ENCODE data around the gene PLEKHG4. TPM values are rescaled to one million over a fixed set of nuclear protein-coding genes. Genes with fewer than 3 reads are reported as not detected.

PLEKHG4 gene
- total RNA-seq, 1 experiment from 2014 or later: 38.5 TPM

DNA sequence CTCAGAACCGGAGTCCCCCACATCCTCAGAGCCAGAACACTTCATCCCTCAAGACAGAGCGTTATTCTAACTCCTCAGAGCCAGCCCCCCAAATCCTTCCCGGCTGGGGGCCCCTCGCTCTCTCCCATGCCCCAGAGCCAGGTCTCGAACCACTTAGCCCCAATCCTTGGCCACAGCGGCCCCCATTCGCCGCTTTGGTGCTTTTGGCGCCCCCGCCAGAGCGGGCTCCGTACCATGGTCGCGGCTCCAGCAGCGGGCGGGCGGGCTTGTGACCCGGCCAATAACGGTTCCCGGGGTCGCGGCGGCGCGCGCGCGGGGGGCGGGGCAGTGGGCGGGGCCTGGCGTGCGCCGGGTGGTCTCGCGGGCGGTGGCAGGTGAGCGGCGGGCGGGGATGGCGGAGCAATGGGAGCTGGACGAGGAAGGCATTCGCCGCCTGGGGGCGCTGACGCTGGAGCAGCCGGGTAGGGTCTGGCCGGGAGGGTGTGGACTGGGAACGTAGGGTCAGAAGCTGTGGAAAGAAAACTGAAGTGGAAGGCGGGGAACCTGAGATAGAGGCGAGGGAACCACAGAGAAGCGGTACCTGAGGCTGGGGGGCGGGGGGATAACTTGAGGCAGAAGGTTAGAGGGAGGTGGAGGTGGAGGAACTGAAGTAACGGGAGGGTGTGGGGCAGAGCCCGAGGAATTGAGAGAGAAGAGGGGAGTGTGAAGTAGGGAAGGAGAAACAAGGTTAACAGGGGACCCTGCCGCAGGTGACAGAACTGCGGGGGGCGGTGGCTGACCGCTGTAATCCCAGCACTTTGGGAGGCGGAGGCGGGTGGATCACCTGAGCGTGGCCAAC lies 47.4 kb downstream of the PLEKHG4 start, which contains the start of the genes KCTD19 and LRRC36:
KCTD19 (minus strand) TSS at position 270 of the 838 bp plus-strand sequence; CDS start at position 236, 34 bp downstream.
LRRC36 (plus strand) TSS at position 344 of the 838 bp plus-strand sequence; CDS start at position 392, 48 bp downstream.
- no peaks in the 10 kb centered on the region for H3K4me1 ChIP-seq (ENCODE audit: control insufficient read depth in 1 of 2, insufficient read depth in 2 of 2, low read length in 2 of 2)
- no peaks in the 10 kb centered on the region for H3K36me3 ChIP-seq (ENCODE audit: control insufficient read depth in 1 of 2, insufficient read depth in 2 of 2, low read length in 2 of 2)
- no peak within 1 kb of the TSS for H3K4me2 ChIP-seq (ENCODE audit: low read length)
- RAD21 ChIA-PET (ENCODE audit: low non-redundant PET in 1 of 2, low total read pairs in 2 of 2, uncharacterized antibody in 2 of 2, unreplicated experiment in 2 of 2): no interaction called here
- no TSS peak for BruUV-seq (replicated peaks)
- H3K4me3 ChIP-seq (replicated peaks in 1 of 2; ENCODE audit: low read depth in 1 of 2, low read length in 2 of 2): no peak within 1 kb of the TSS
- CTCF ChIA-PET: no interaction called here
- no peaks in the 10 kb centered on the region for H3K9me2 ChIP-seq (ENCODE audit: insufficient read depth)
- no peaks in the 10 kb centered on the region for H4K20me1 ChIP-seq (ENCODE audit: insufficient read depth)
- POLR2A ChIA-PET: no interaction called here
- H3K27me3 ChIP-seq (ENCODE audit: insufficient read depth, low read length): peaks cover 9% of the 10 kb centered on the region; the same call in 1 of the 2 replicates
- no peak for ATAC-seq
- no peaks in the 10 kb centered on the region for H3K9me3 ChIP-seq (ENCODE audit: control insufficient read depth in 1 of 2, insufficient read depth in 1 of 2, low read depth in 1 of 2, low read length in 2 of 2)
- no peak within 1 kb of the TSS for H2AFZ ChIP-seq (ENCODE audit: low read depth, low read length, poor library complexity, severe bottlenecking)
- H3K79me2 ChIP-seq (ENCODE audit: insufficient read depth, low read length): no peaks in the 10 kb centered on the region
- no peak for DNase-seq (ENCODE audit: low read depth, low spot score)
- H3K27ac ChIP-seq (ENCODE audit: low read depth, low read length): no peak within 1 kb of the TSS
- H3K9ac ChIP-seq (ENCODE audit: low read length): no peak within 1 kb of the TSS
- no peak for TF ChIP-seq FOSL1 (IDR thresholded peaks at IDR 0.05; ENCODE audit: low read depth)
- no peak for TF ChIP-seq ZFX (IDR thresholded peaks at IDR 0.05)
- TF ChIP-seq EZH2phosphoT487 (IDR thresholded peaks at IDR 0.05; ENCODE audit: borderline replicate concordance): no peak
- TF ChIP-seq SP1 (IDR thresholded peaks at IDR 0.05; ENCODE audit: low read depth): no peak
- no peak for TF ChIP-seq POLR2AphosphoS5 (IDR thresholded peaks at IDR 0.05; ENCODE audit: low read depth, low read length)
- intact Hi-C loops (cut with micrococcal nuclease): no loop called here

DNA sequence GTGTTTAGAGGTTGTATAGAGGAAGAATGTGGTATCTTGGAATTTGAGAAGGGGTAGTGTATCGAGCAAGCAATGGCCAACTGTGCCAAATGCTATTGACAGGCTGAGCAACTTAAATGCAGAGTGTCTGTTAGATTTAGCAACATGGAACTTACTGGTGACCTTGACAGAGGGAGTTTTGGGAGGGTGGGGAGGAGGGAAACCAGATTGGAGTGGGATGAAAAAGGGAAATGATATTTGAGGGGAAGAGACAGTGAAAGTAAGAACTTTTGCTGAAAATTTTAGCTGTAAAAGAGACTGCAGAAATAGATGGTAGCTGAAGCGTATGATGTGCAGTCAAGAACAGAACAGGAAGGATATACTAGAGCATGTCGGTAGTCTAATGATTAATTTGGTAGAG lies 48.4 kb downstream of the PLEKHG4 start:
- ATAC-seq: no peak
- ChIA-PET RAD21 (ENCODE audit: low non-redundant PET in 1 of 2, low total read pairs in 2 of 2, uncharacterized antibody in 2 of 2, unreplicated experiment in 2 of 2) (no interaction called here), POLR2A (no interaction called here), CTCF (no interaction called here)
- Histone ChIP-seq H3K9me3 (ENCODE audit: control insufficient read depth in 1 of 2, insufficient read depth in 1 of 2, low read depth in 1 of 2, low read length in 2 of 2) (no peaks in the 10 kb centered on the region), H3K79me2 (ENCODE audit: insufficient read depth, low read length) (no peaks in the 10 kb centered on the region), H3K9me2 (ENCODE audit: insufficient read depth) (no peaks in the 10 kb centered on the region), H3K4me2 (ENCODE audit: low read length) (no peak overlapping the region), H3K27ac (ENCODE audit: low read depth, low read length) (no peak overlapping the region), H4K20me1 (ENCODE audit: insufficient read depth) (no peaks in the 10 kb centered on the region), H3K4me3 (replicated peaks in 1 of 2; ENCODE audit: low read depth in 1 of 2, low read length in 2 of 2) (no peak overlapping the region), H3K27me3 (ENCODE audit: insufficient read depth, low read length) (peaks cover 8% of the 10 kb centered on the region; the same call in 1 of the 2 replicates), H3K9ac (ENCODE audit: low read length) (no peak overlapping the region), H3K36me3 (ENCODE audit: control insufficient read depth in 1 of 2, insufficient read depth in 2 of 2, low read length in 2 of 2) (no peaks in the 10 kb centered on the region), H2AFZ (ENCODE audit: low read depth, low read length, poor library complexity, severe bottlenecking) (no peak overlapping the region), H3K4me1 (ENCODE audit: control insufficient read depth in 1 of 2, insufficient read depth in 2 of 2, low read length in 2 of 2) (no peaks in the 10 kb centered on the region)
- DNase-seq (ENCODE audit: low read depth, low spot score): no peak
- BruUV-seq (replicated peaks): no TSS peak
- intact Hi-C loops (cut with micrococcal nuclease): no loop called here
- TF ChIP-seq TCF7L2 (IDR thresholded peaks at IDR 0.05; ENCODE audit: borderline replicate concordance, extremely low read depth, insufficient read depth, insufficient read length): no peak
- TF ChIP-seq SP1 (IDR thresholded peaks at IDR 0.05; ENCODE audit: low read depth): no peak
- no peak for TF ChIP-seq CTCF (IDR thresholded peaks at IDR 0.05 in 2 of 3, conservative IDR thresholded peaks at IDR 0.05 in 1 of 3; ENCODE audit: borderline replicate concordance in 1 of 3, insufficient read depth in 1 of 3, low read depth in 2 of 3, low read length in 2 of 3)
- no peak for TF ChIP-seq FOSL1 (IDR thresholded peaks at IDR 0.05; ENCODE audit: low read depth)
- TF ChIP-seq REST (IDR thresholded peaks at IDR 0.05; ENCODE audit: low read depth): no peak
- TF ChIP-seq ZBTB33 (IDR thresholded peaks at IDR 0.05; ENCODE audit: extremely low read depth, insufficient replicate concordance, low read length): no peak
- TF ChIP-seq CEBPB (IDR thresholded peaks at IDR 0.05; ENCODE audit: low read depth): no peak

All from HCT116 (cell line).